ENCODE results near the gene PRKAG1. TPM values are rescaled to one million over a fixed set of nuclear protein-coding genes. Genes with fewer than 3 reads are reported as not detected.
A peak's percentile ranks its signal among the peaks of the same experiment; 100 is the strongest.

Gene PRKAG1
- total RNA-seq, 1 donor from 2014 or later: 48.2 TPM

DNA sequence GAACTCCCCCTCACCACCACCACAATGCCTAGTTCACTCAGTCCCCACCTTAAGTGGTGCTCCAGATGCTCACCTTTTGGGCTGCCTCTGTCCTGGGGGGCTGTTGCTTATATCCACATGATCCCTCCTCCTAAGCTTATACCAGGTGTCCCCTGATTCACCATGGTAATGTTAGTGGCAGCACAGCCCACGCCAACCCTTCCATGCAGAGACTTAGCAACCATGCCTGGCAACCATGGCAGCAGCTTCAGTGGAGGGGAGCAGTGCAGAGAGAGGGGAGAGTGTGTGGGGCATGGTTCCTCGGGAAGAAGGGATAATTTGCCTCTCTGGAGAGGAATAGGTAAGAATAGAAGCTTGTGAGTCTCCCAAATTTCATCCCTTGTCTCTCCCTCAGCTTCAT lies 18.2 kb downstream of the PRKAG1 start:
- DNase-seq: no peak

DNA sequence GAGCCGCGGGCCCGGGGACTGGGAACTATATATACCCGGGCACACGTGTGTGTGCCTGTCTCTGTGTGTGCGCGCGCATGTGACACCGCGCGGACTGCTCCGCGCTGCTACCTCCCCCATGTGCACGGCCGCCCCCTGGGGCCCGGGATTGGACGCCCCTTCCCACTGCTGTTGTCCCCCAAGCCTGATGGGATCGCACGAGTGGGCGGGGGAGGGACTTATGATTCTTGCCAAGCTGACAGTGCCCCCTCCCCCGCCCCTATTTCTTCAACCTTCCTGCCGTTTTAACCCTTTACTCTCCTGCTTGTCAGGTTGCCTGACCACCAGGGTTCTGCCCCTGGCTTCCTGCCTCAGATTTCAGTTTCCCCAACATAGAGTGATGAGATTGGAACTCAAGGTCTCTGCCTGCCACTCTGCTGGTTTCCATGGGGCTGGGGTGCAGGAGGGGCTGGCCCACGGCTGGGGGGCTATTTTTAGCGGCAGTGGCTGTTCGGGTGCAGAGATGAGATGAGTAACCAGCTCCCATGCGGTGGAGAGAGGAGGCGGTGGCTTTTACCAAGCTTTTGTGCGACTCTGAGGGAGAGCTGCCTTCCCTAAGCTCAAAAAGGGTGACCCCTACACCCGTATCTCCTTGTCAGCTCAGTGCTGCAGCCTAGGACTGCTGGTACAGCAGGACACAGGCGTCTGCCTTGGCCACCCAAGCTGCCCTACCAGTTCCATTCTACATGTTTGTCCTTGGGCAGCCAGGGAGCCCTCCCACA lies 19.0 kb downstream of the PRKAG1 start, which contains the start of gene DDN:
DDN (minus strand) TSS at position 5 of the 761 bp plus-strand sequence. CDS start 88 bp downstream, outside the sequence.
- peak; percentile 45 for DNase-seq

GRCh38 chr12:48998497-48999353 lies 19.9 kb downstream of the PRKAG1 start:
- peak; percentile 28 for DNase-seq

DNA sequence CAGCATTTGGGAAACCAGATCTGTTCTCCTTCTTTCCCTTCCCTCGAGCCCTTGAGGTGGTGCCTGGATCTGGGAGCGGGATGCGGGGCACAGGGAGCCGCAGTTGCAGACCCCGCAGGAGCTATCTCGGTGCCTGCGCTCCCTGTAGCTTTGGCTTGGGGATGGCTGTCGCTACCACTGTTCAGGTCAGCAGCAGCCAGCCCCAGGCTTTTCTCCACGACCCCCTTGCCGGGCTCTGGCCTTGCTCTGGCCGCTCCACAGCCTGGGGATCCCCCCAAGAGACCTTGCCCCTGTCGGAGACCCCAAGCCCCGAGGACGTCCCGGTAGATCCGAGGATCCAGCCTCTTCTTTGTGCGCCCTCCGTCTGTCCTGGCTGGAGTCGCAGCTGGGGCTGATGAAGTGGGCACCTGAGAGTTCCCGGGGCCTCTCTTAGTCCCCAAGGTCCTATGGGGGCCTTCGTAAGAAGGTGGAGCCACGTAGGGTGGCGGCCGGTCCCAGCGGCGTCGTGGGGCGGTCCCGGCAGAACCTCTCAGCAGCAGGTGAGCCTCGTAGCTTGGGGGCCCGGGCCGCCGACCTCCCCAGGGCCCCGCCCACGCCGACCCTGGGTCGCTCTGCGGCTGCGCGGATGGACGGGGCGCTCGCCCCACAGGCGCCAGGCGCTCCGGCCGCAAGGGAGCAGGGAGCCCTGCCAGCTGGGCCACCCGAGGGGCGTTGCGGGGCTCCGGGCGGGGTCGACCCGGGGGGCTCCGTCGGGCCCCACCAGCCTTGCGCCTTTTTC lies 20.7 kb downstream of the PRKAG1 start:
- no peak for DNase-seq

DNA sequence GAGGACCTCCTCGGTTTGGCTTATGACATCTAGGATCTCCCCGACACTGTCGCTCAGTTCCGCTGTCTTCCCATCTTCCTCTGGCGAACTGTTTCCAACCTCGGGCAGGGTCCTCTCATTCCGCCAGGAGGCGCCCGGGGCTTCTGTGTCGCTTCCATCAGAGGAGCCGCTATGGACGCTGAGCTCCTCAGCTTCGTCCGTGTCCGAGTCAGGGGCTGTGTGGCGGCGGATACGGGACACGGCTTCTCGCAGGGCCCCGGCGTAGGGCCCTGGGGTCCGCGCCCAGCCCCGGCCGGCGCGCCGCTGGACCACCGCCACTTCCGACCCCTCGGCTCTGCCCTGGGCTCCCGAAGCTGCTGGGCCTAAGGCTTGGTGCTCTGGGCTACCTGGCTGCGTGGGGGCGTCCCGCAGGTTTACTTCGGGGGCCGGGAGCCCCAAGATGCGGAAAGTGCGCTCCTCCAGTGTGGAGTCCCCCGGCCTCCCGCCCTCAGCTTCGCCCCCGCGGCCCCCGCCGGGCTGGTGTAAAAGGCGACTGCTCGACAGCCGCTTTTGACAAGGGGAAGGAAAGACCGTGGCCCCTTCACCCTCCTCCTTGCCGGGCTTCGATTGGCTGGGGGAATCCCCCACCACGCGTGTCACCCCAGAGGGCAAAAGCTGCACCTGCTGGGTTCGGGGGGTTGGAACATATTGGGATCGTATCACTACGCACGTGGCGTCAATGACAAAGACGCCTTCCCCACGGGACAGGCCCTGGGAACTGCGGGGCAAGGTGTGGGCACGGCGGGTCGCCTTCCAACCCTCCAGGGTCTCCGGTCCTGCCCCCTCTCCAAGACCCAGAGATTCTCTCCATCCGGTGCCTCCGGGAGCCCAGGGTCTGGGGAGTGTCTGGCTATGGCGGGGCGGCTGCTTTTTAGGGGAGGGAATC lies 21.5 kb downstream of the PRKAG1 start:
- peak; percentile 83 for DNase-seq

DNA sequence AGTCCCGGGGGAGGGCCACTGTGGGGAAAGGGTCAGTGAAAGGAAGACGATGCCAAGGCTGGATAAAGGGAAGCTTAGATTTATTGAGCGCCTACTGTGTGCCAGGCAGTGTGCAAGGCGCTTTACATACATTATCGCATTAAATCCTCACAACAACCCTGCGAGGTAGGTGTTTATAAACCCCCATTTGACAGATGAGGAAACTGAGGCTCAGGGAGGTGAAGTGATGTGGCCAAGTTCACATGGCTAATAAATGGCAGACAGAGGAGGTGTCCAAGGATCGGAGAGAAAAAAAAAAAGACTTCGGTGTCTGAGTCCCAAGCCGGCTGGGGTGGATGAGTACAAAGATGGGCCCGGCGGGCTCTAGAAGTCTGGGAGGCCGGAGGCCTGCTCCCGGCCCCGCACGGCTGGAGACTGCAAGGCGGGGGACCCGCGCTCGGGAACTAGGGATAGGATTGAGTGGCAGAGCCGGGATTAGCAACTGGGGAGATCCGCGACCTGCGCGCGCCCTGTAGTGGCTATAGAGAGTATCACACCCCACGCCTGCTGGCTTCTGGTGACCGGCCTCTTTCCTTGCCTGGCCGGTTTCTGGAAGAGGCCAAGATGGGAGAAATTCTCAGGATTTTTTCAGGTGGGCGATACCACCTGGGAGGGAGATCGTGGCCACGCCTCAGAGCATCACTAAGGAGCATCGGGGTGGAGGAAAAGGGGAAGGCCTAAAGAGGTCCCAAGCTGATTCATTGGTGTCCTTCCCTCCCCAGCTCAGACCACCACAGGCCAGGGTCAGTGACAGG lies 23.3 kb downstream of the PRKAG1 start:
- DNase-seq: peak; percentile 88

DNA sequence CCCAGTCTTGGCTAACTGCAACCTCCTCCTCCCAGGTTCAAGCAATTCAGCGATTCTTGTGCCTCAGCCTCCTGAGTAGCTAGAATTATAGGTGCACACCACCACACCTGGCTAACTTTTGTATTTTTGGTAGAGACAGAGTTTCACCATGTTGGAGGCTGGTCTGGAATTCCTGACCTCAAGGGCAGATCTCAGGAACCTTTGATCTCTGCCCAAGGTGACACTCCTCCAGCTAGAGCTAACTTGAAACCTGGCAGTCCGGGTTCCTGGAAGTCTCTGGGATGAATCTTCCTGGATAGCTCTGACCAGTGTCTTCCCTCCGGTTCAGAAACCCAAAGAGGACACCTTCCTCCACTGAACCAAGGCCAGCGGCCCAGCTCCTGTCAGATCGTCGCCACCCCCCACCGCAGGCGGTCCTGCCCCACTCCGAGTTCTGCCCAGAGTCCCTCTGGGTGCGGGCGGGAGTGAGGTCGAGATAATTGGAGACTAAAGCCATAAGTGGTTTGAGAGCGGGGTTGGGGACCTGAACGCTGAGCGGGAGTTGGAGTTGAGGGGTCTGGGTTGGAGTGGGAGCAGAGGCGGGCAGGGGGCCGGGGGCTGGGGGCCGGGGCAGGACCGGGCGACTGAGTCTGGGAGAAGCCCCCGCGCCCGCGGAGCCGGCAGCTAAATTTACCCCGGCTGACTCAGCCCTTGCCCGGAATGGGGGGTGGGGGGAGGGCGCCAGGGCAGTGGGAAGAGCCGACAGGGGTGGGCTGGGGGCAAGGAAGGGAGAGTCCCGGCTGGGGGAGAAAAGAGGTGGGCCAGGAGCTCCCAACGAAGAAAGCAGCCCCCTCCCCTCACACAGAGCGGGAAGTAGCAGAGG lies 24.1 kb downstream of the PRKAG1 start:
- no peak for DNase-seq

- DNase-seq: no peak
These were observed 24.8 kb downstream of the PRKAG1 start for GRCh38 chr12:48993787-48994186.

DNA sequence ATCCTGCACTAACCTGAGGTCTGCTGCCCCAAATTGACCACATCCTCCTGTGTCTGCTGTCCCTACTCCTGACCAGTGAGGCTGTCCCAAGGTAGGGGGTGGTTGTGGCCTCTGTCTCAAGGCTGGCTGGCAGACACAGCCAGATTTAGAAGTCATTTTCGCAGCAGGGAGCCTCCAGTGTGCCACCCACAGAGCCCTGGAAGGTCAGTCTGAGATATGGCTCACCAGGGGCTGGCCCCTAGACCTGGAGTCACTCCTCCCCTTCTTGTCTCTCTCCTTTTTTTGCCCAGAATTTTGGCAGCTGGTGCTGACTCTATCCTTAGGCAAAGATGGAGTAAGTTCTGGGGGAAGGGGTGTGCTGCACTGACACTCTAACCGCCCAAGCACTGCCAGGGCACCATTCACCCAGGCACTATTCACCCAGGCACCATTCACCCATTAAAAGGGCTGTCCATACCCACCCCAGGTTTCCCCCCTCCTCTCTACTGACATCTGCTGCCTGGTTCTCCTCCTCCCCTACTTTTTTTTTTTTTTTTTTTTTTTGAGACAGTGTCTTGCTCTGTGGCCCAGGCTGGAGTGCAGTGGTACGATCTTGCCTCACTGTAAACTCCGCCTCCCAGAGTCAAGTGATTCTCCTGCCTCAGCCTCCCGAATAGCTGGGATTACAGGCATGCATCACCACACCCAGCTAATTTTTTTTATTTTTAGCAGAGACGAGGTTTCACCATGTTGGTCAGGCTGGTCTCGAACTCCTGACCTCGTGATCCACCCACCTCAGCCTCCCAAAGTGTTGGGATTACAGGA lies 27.1 kb downstream of the PRKAG1 start:
- DNase-seq: no peak

GRCh38 chr12:48990552-48990951 lies 28.0 kb downstream of the PRKAG1 start:
- DNase-seq: no peak

DNA sequence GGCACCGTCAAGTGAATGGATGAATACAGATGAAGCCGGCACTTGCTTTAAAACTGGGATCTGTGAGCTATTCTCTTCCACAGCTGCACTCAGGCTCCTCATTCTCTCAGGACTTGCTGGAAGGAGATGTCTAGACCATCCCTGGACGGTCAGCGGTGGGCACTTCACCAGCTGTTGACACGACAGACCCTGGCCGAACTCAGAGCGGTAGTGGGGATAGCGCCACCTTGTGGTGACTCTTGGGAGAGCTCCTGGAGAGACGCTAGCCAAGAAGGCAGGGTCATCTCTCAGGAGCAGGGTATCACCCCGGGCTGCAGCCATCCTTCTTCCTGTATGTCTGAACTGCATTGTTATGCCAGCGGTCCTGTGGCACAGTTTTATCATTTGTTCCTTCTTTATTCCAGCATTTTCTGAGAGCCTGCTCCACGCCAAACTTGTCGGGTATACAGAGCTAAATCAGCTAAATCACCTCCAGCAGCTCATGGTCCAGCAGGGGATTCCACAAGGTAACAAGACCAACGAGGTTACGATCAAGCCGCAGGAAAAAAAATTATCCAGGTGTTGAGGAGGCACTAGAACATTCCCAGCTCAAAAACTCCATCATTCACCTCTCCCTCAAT lies 30.4 kb downstream of the PRKAG1 start:
- peak; percentile 79 for DNase-seq

- no peak for DNase-seq
These were observed 31.8 kb downstream of the PRKAG1 start for GRCh38 chr12:48986720-48987291.

- no peak for DNase-seq
These were observed 32.7 kb downstream of the PRKAG1 start for GRCh38 chr12:48985901-48986300.

DNA sequence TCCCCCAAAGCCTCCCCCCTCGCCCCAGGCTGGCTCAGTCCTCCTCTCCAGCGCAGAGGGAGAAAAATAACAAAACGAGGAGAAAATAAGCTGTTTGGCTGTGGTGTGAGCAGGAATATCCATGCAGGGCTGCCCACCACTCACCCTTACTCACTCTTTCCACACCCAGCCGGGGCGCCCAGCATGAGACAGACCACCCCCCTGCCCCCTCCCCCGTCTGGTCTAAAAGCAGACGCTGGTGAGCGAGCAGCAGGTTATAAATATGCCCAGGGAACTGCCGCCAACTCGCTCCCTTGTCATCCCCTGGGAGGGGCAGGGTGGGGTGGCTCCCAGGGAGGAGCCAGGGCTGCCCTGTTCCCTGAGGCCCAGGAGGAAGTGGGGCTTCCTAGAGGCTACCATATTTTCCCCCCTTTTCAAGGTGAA lies 33.1 kb downstream of the PRKAG1 start:
- no peak for DNase-seq

GRCh38 chr12:48982397-48983080 lies 36.0 kb downstream of the PRKAG1 start:
- no peak for DNase-seq

GRCh38 chr12:48981757-48982157 lies 36.8 kb downstream of the PRKAG1 start:
- DNase-seq: no peak

- DNase-seq: no peak
These were observed 37.4 kb downstream of the PRKAG1 start for GRCh38 chr12:48980953-48981756.

Data from dermis blood vessel endothelial cell (primary cell).